GM12878 (cell line): Measurements from ENCODE around the gene AEBP2. TPM values are rescaled to one million over a fixed set of nuclear protein-coding genes. Genes with fewer than 3 reads are reported as not detected.

ENCODE experiments used
- ATAC-seq: fragments of 200-7000 bp; cut with Tn5 transposase; 3 replicates; pipeline ENCODE4 v1.9.1; 2020; ENCODE audit warnings: mild to moderate bottlenecking, moderate library complexity
- BruUV-seq: library from RNA; stranded (reverse); fragments of 400-500 nt; replicated peaks from 2 replicates; lab custom pipeline; 2021; lab: Mats Ljungman, UMichigan
- CTCF ChIA-PET: fragments of 300-600 bp; sonication (Branson Sonifier 250); formaldehyde crosslinking; extraction: SDS; loops from one replicate; lab custom pipeline; 2021; ENCODE audit warnings: inconsistent platforms; lab: Yijun Ruan, JAX
- POLR2A ChIA-PET: fragments of 350-600 bp; formaldehyde crosslinking; extraction: SDS; loops from one replicate; lab custom pipeline; 2021; ENCODE audit warnings: inconsistent platforms; lab: Charles Lee
- RAD21 ChIA-PET: fragments of 300-600 bp; sonication (Branson Sonifier 250); formaldehyde crosslinking; loops from one replicate; lab custom pipeline; 2023; ENCODE audit warnings: antibody characterized with exemption; ENCODE audit not compliant: unreplicated experiment; lab: Charles Lee
- SMC1A ChIA-PET: fragments of 300-600 bp; sonication (Branson Sonifier 250); formaldehyde crosslinking; loops from one replicate; lab custom pipeline; 2023; ENCODE audit not compliant: unreplicated experiment, uncharacterized antibody; lab: Charles Lee
- DNase-seq: peaks from one replicate; pipeline ENCODE4 v3.0.0-alpha.2; 2011; ENCODE audit warnings: low read depth, low spot score
- FAIRE-seq: peaks from 3 replicates; lab custom pipeline; 2011; peaks lifted over from hg19 to GRCh38; lab: Jason Lieb, UNC
- H2AFZ ChIP-seq: 2 replicates; pipeline ENCODE4 v1.6.0; 2011; ENCODE audit warnings: low read depth, low read length, control low read depth; ENCODE audit not compliant: control insufficient read depth
- H3K27ac ChIP-seq: 2 replicates; pipeline ENCODE4 v1.5.1; 2011; ENCODE audit warnings: control low read depth; ENCODE audit not compliant: control insufficient read depth, insufficient read depth
- H3K27me3 ChIP-seq, 2 experiments: replicated peaks in 1 of 2; 2 replicates each; pipeline versions ENCODE4 v1.6.0 to v1.6.1; 2011; ENCODE audit warnings: low read length in 1 of 2; ENCODE audit not compliant: control insufficient read depth in 2 of 2, insufficient read depth in 2 of 2
- H3K36me3 ChIP-seq, 2 experiments: 2 replicates each; pipeline ENCODE4 v1.5.1; 2011; ENCODE audit warnings: low read length in 1 of 2; ENCODE audit not compliant: control insufficient read depth in 2 of 2, insufficient read depth in 2 of 2
- H3K4me1 ChIP-seq: 2 replicates; pipeline ENCODE4 v1.6.1; 2011; ENCODE audit warnings: mild to moderate bottlenecking, low read length, moderate library complexity, mixed read lengths; ENCODE audit not compliant: control insufficient read depth, insufficient read depth
- H3K4me2 ChIP-seq: 2 replicates; pipeline ENCODE4 v1.6.0; 2011; ENCODE audit warnings: control low read depth; ENCODE audit not compliant: control insufficient read depth, insufficient read depth
- H3K4me3 ChIP-seq: fragments of 200-600 bp; sonication (generic); 2 replicates; pipeline ENCODE4 v1.5.1; 2016
- H3K79me2 ChIP-seq: 2 replicates; pipeline ENCODE4 v1.6.0; 2011; ENCODE audit warnings: low read length; ENCODE audit not compliant: control insufficient read depth, insufficient read depth
- H3K9ac ChIP-seq: 2 replicates; pipeline ENCODE4 v1.8.0; 2011; ENCODE audit warnings: low read length, control low read depth, mixed read lengths; ENCODE audit not compliant: control insufficient read depth, insufficient read depth
- H3K9me3 ChIP-seq: replicated peaks from 3 replicates; pipeline ENCODE4 v1.5.1; 2011; ENCODE audit warnings: mild to moderate bottlenecking, low read length; ENCODE audit not compliant: control insufficient read depth, insufficient read depth
- H4K20me1 ChIP-seq: 2 replicates; pipeline ENCODE4 v1.6.0; 2011; ENCODE audit not compliant: control insufficient read depth, insufficient read depth
- CBFB ChIP-seq: IDR thresholded peaks from 2 replicates; pipeline ENCODE4 v1.6.1; 2016; ENCODE audit warnings: antibody characterized with exemption, low read depth
- JUND ChIP-seq: IDR thresholded peaks from 2 replicates; pipeline ENCODE4 v1.6.1; 2012; ENCODE audit warnings: low read depth, mild to moderate bottlenecking, low read length, improper control_type of control experiment, moderate library complexity
- MEF2A ChIP-seq: IDR thresholded peaks from 2 replicates; pipeline ENCODE4 v1.6.1; 2011; ENCODE audit warnings: low read depth, mild to moderate bottlenecking, low read length, moderate library complexity; ENCODE audit not compliant: insufficient read depth
- PML ChIP-seq: IDR thresholded peaks from 2 replicates; pipeline ENCODE4 v1.6.1; 2012; ENCODE audit warnings: low read length, inconsistent platforms
- RCOR1 ChIP-seq: conservative IDR thresholded peaks from 2 replicates; pipeline ENCODE4 v1.6.1; 2012; ENCODE audit warnings: low read depth, low read length, improper control_type of control experiment
- SIX5 ChIP-seq: IDR thresholded peaks from 2 replicates; pipeline ENCODE4 v1.6.1; 2011; ENCODE audit warnings: mild to moderate bottlenecking, low read depth, low read length, moderate library complexity; ENCODE audit not compliant: severe bottlenecking
- SMAD1 ChIP-seq: fragments of 450-650 bp; IDR thresholded peaks from 2 replicates; pipeline ENCODE4 v1.6.1; 2018; ENCODE audit warnings: mild to moderate bottlenecking, low read depth; ENCODE audit not compliant: partially characterized antibody
- SP1 ChIP-seq: IDR thresholded peaks from one replicate; pipeline ENCODE4 v1.6.1; 2011; ENCODE audit warnings: low read depth, low read length
- WGBS: methylation state at CpG from one replicate; pipeline ENCODE4 v1.1.6; 2016; ENCODE audit warnings: low lambda C conversion rate; ENCODE audit not compliant: insufficient replicate concordance, insufficient coverage; ENCODE audit errors: missing lambda C conversion rate; 5-methylcytosine and 5-hydroxymethylcytosine counted together
- in situ Hi-C: fragments of 300-500 bp; cut with MboI; formaldehyde crosslinking; loops from 9 replicates; pipeline ENCODE4 v1.14.3; 2018; ENCODE audit warnings: mixed read lengths
- intact Hi-C: fragments of 100-400 bp; cut with micrococcal nuclease; formaldehyde crosslinking; loops from one replicate; pipeline ENCODE4 v1.14.2; 2022; ENCODE audit not compliant: unreplicated experiment
- polyA plus RNA-seq, 11 experiments: library from polyadenylated mRNA; depleted of rRNA in 4 of 11; unstranded in 6 of 11; stranded (reverse) in 5 of 11; fragments of >200 nt; fragmentation: Nextera tagmentation in 4 of 11; fragmentation: Illumina TruSeq in 1 of 11; extraction: Ambion mirVana in 4 of 11; extraction: Trizol in 1 of 11; gene quantifications; 1 replicate in 1 of 11; 2 replicates in 10 of 11; pipeline versions ENCODE4 v1.2.1 to v1.2.3, GENCODE V29; 2011 to 2016; ENCODE audit warnings: inconsistent platforms in 2 of 11, missing spikeins in 2 of 11, low read depth in 1 of 11
- total RNA-seq, 4 experiments: library from RNA; depleted of rRNA in 3 of 4; stranded (reverse); fragments of >200 nt in 3 of 4; fragmentation: Illumina TruSeq in 1 of 4; extraction: Trizol in 1 of 4; gene quantifications; 2 replicates each; pipeline versions ENCODE4 v1.2.1 to v1.2.3, GENCODE V29; 2013 to 2021
- TF ChIP-seq, protein P1 (sequence below): IDR thresholded peaks from 2 replicates; pipeline ENCODE4 v1.6.1; 2011; ENCODE audit warnings: mild to moderate bottlenecking, low read depth, low read length, moderate library complexity; ENCODE audit not compliant: insufficient replicate concordance
- TF ChIP-seq, protein P2 (sequence below): fragments of 450-650 bp; IDR thresholded peaks from 2 replicates; pipeline ENCODE4 v1.6.1; 2017; ENCODE audit warnings: mild to moderate bottlenecking, moderate library complexity

Gene AEBP2
- total and polyA plus RNA-seq, 10 of the 15 experiments (the other 5 are each of a cell fraction or from before 2014, with no cell fraction given) = 17.6 to 126 (median 44.8) TPM

DNA sequence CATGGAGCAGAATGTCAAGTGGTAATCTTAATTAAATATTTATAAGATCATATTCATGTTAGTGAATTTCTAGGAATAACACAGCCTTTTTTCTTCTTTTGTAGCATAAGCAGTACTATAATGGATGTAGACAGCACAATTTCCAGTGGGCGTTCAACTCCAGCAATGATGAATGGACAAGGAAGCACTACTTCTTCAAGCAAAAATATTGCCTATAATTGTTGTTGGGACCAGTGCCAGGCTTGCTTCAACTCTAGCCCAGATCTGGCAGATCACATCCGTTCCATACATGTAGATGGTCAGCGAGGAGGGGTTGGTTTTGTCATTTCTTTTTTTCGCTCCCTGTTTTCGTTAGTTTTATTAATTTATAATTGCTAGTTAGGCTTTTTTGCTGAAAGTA lies 23.1 kb downstream of the AEBP2 start:
- Histone ChIP-seq H3K9ac (no peak overlapping the region), H3K9me3 (no peaks in the 10 kb centered on the region; the same call in 2 of the 3 replicates), H3K4me3 (no peak overlapping the region), H3K4me1 (peaks cover 11% of the 10 kb centered on the region), H3K4me2 (no peak overlapping the region), H3K27me3 (no peaks in the 10 kb centered on the region), H3K27ac (no peak overlapping the region; the same call in 1 of the 2 replicates), H2AFZ (no peak overlapping the region), H4K20me1 (no peaks in the 10 kb centered on the region), H3K36me3 (peaks cover 1 to 19% of the 10 kb centered on the region in 2 experiments), H3K79me2 (peaks cover 53% of the 10 kb centered on the region)
- ChIA-PET RAD21 (no interaction called here), POLR2A (no interaction called here), SMC1A (interaction anchor here (1.1 kb wide), 1 partner anchor 11 kb away, joined by 3 read pairs; no protein-coding TSS in a partner anchor), CTCF (interaction anchor here (1.1 to 1.2 kb wide), 2 partner anchors 11 to 16 kb away, joined by 3 read pairs; no protein-coding TSS in a partner anchor)
- TF ChIP-seq SIX5 = no peak
- TF ChIP-seq RCOR1 = no peak
- no peak for TF ChIP-seq SP1
- no peak for TF ChIP-seq PML
- TF ChIP-seq SMAD1 = no peak
- TF ChIP-seq CBFB = no peak
- TF ChIP-seq, protein P1, sequence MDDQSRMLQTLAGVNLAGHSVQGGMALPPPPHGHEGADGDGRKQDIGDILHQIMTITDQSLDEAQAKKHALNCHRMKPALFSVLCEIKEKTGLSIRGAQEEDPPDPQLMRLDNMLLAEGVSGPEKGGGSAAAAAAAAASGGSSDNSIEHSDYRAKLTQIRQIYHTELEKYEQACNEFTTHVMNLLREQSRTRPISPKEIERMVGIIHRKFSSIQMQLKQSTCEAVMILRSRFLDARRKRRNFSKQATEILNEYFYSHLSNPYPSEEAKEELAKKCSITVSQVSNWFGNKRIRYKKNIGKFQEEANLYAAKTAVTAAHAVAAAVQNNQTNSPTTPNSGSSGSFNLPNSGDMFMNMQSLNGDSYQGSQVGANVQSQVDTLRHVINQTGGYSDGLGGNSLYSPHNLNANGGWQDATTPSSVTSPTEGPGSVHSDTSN = no peak
- TF ChIP-seq JUND = no peak
- no peak for TF ChIP-seq MEF2A
- TF ChIP-seq, protein P2, sequence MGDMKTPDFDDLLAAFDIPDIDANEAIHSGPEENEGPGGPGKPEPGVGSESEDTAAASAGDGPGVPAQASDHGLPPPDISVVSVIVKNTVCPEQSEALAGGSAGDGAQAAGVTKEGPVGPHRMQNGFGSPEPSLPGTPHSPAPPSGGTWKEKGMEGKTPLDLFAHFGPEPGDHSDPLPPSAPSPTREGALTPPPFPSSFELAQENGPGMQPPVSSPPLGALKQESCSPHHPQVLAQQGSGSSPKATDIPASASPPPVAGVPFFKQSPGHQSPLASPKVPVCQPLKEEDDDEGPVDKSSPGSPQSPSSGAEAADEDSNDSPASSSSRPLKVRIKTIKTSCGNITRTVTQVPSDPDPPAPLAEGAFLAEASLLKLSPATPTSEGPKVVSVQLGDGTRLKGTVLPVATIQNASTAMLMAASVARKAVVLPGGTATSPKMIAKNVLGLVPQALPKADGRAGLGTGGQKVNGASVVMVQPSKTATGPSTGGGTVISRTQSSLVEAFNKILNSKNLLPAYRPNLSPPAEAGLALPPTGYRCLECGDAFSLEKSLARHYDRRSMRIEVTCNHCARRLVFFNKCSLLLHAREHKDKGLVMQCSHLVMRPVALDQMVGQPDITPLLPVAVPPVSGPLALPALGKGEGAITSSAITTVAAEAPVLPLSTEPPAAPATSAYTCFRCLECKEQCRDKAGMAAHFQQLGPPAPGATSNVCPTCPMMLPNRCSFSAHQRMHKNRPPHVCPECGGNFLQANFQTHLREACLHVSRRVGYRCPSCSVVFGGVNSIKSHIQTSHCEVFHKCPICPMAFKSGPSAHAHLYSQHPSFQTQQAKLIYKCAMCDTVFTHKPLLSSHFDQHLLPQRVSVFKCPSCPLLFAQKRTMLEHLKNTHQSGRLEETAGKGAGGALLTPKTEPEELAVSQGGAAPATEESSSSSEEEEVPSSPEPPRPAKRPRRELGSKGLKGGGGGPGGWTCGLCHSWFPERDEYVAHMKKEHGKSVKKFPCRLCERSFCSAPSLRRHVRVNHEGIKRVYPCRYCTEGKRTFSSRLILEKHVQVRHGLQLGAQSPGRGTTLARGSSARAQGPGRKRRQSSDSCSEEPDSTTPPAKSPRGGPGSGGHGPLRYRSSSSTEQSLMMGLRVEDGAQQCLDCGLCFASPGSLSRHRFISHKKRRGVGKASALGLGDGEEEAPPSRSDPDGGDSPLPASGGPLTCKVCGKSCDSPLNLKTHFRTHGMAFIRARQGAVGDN = no peak
- DNase-seq = no peak
- in situ Hi-C loops (no loop called here), intact Hi-C loops (no loop called here)
- WGBS = 99% methylated on average over 5 of the region's 5 CpGs
- BruUV-seq = no TSS peak
- ATAC-seq = no peak
- FAIRE-seq = no peak
